Right ventricle myocardium superior (tissue), 1 donor: ENCODE data around the gene C6orf58. TPM values are rescaled to one million over a fixed set of nuclear protein-coding genes. Genes with fewer than 3 reads are reported as not detected.
"Not testable (repeated sequence)": the region's sequence is repeated elsewhere in the genome, so short reads cannot be mapped to it uniquely, and the experiment has no call there.

Experiments
- ATAC-seq: fragments of 200-7000 bp; cut with Tn5 transposase; one replicate; pipeline ENCODE4 v1.9.1; 2020; ENCODE audit warnings: mild to moderate bottlenecking; ENCODE audit not compliant: poor library complexity
- DNase-seq: peaks from one replicate; pipeline ENCODE4 v3.0.0-alpha.2; 2020
- intact Hi-C: fragments of 100-400 bp; cut with DNase I; formaldehyde crosslinking; loops from one replicate; pipeline ENCODE4 v1.11.2; 2022
- total RNA-seq: library from RNA; stranded (reverse); fragmentation: NEBNext Ultra II Directional; extraction: Animal tissue kit (Norgen Biotek cat#: 25700); gene quantifications from one replicate; pipeline ENCODE4 v1.2.1, GENCODE V29; 2021
- donor health status: DM: no; HTN: yes; CAD: no; lungs with severe emphysema.

The C6orf58 gene
- total RNA-seq, 1 donor from 2014 or later: not detected

DNA sequence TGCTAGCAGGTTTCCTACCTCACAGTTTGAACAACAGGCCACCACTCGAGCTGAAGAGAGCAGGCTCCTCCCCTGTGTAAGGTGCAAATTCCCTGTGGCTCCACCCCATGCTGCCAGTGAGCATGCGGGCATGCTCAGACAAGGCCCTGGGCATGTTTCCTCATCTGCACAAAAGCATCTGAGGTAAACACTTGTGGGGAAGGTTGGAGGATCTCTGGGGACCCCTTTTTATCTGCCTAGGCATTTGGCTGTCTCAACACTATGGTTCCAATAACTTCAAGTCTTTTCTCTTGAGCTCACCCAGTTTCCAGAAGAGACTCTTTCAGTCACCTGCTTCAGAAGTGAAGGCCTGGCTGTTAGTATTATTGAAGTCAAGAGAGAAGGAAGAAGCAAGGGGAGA is 9.4 kb downstream of the C6orf58 start:
- ATAC-seq (no peak), DNase-seq (no peak)
- intact Hi-C loops: no loop called here

DNA sequence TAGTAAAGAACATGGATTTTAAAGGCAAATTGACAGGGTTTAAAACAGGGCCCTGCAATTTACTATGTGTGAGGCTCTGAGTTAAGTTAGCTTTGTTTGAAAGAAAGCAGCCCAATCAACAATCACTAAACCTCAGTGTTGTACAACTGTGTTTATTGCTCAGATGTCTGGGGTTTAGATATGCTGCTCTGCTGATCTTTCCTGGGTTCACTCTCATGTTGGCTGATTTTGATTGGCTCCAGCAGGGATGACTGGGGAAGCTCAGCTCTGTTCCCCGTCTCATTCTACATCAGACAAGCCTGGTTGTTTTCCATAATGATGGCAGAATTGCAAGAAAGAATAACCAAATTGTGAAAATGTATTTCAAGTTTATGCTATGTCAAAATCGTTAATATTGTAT is 10.9 kb downstream of the C6orf58 start:
- ATAC-seq (no peak), DNase-seq (no peak)
- intact Hi-C loops: no loop called here

DNA sequence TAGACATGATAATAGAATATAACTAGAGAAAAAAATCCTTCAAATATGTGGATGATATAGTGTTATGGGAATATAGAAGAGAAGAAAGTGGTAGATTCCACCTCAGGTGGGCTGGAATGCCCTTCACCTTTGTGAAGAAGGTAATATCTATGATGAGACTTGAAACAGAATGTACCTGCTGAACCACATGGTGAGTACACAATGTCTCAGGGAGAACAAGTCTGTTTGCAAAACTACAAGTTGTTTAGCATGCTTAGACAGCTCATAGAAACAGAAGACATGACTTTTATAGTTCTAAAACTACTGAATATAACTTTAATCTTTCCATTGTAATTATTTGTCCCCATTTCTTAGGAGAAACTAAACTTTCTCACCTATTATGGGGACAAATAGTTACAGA is 12.2 kb downstream of the C6orf58 start:
- no peak for ATAC-seq
- no peak for DNase-seq
- intact Hi-C loops: no loop called here

DNA sequence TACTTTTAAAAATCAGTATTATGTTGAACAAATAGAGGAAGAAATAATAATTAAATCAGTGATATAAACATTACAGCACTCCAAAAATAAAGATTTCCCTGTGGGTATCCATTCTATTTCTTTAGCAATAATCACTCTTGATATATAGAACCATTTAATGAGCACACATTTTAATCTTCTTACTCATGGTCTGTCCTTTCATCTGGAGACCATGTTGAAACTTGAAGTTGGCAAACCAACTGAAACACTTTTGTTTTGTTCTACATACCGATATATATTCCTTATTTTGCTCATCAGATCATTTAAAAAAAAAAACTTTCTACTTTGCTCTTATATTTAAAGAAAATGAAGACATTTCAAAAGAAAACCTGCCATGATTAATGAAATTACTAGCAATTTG is 13.4 kb downstream of the C6orf58 start:
- intact Hi-C loops: no loop called here
- ATAC-seq: no peak

DNA sequence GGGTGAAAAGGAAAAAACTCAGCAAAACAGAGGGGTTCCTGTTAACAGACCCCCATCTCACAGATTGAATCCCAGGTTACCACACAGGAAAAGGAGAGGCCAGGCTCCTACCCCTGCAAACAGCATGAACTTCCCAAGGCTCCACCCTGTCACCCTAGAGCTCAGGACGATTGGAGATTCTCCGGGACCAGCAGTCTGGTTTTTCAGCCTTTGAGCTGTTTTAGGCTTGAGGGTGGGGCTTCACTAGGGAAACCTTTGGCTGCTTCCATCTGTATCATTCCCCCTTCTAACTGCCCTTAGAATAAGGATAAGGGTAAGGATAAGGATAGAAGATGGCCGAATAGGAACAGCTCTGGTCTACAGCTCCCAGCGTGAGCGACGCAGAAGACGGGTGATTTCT is 16.0 kb downstream of the C6orf58 start:
- ATAC-seq (no peak), DNase-seq (no peak)
- intact Hi-C loops: no loop called here

More for the DNA sequence above, 13.4 kb downstream of the C6orf58 start:
- DNase-seq: no peak

DNA sequence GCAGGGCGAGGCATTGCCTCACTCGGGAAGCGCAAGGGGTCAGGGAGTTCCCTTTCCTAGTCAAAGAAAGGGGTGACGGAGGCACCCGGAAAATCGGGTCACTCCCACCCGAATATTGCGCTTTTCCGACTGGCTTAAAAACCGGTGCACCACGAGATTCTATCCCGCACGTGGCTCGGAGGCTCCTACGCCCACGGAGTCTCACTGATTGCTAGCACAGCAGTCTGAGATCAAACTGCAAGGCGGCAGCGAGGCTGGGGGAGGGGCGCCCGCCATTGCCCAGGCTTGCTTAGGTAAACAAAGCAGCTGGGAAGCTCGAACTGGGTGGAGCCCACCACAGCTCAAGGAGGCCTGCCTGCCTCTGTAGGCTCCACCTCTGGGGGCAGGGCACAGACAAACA is 16.5 kb downstream of the C6orf58 start:
- ATAC-seq, intact Hi-C loops, DNase-seq: not testable (repeated sequence)

DNA sequence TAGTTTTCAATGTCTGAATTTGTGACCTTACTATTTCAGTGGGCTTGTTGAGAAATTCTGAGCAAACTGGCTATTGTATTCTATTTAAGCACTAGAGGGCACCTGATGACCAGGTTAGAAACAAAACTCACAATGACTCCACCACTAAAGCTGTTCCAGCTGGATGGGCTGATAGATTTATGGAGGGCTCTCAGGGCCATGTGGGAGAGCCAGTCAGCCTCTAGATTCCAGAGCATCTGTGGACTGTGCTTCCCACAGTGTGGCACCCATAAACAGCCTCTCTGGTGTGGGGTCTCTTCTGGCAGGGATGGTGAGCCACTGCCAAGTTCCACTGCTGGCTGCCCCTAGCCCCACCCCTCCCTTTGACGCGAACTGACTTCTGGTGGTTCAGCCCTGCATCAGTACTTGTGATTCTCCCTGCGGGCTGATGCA is 29.2 kb downstream of the C6orf58 start:
- ATAC-seq (no peak), DNase-seq (no peak)
- intact Hi-C loops: no loop called here

DNA sequence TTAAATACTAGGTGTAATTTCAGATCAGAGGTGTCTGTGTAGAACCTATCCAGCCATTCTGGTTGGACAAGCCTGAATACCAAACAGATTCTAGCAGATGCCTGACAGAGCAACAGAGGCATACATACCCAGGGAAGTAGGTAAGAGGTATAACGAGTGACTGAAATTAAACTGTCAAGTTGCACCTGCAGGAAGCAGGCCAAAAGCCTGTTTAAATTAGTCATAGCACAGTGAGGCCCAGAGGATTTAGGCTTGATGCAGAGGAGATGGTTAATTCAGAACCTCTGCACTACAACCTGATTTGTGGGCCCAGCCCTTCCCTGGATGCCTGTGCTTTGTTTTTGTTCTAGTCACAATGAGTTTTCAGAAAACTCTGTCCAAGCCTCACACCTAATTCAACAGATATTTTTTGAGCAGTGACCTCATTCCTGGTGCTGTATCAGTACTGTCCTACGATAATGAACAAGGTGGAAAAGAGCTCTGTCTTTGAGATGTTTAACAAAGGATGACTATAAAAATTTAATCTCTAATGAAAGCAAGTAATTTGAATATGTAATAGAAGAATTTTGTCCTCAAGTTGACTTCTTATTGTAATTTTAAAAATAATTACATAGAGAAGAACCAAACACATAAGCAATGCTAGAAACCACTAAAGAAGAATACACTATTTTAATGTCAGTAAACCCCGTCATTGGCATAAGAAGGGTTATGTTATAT is 31.7 kb downstream of the C6orf58 start:
- ATAC-seq (no peak), DNase-seq (no peak)
- intact Hi-C loops: no loop called here

DNA sequence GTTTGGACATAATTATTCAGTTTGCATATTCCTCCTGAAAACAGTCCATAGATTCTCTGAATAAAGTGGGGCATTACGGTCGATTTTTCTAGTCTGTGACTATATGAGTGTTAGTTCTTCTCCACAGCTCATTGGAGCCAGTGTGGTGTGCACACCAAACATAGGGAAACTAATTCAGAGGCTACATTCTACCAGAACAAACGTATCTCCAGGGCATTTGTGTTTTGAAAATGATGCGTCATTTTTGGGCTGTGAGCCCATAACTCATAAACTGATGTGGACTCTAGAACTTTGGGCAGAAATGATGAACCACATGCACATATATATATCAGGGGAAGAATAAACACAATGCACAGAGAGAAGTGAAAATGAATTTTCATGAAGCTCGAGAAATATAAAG is 41.8 kb downstream of the C6orf58 start:
- ATAC-seq (no peak), DNase-seq (no peak)
- intact Hi-C loops: no loop called here

DNA sequence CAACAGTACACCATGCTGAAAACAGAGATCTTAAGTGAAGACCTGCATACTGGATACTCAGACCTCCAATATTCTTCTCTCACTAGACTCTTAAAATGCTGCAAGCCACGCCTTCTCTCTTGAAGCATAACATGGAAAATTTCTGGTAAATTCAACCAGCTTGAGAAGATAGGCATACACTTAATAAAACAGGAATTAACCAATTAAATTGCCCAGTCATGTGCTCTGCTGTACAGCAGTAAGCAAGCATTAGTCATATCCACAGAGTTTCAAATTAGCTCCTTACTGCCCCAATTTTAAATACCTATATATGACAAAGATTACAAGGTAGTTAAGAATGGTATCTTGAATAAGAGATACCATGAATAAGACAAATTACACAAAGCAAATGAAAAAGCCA is 53.8 kb downstream of the C6orf58 start:
- no peak for ATAC-seq
- no peak for DNase-seq
- intact Hi-C loops: no loop called here

DNA sequence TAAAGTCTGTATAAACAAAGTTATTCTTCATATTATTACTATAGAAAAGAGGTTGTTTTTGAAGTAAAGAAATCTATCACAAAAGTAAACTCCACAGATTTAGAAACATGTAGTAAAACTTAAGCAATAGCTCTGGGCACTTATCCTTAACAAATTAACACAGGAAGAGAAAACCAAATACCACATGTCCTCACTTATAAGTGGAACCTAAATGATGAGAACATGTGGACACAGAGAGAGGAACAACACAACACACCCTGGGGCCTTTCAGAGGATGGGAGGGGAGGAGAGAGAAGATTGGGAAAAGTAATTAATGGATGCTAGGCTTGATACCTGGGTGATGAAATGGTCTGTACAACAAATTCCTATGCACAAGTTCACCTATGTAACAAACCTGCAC is 57.2 kb downstream of the C6orf58 start:
- intact Hi-C loops: no loop called here
- no peak for DNase-seq
- no peak for ATAC-seq

DNA sequence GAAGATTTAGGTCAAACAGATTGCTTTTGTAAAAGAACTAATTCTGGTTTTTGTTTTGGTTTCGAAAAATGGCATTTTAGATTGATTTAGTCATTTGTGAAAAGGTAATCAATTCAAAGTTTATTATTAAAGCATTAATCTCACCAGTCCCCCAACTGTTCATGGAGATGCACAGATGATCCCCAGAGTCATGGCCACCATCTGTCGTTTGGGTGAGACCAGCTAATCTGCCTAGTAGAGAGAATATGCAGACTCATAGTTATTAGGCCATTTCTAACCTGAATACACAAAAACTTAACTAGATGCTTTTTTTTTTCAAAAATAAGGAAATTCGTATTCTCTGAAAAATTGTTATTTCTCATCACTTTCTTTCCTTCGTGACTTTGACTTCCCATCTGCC is 58.1 kb downstream of the C6orf58 start:
- intact Hi-C loops: no loop called here
- DNase-seq: no peak
- no peak for ATAC-seq

DNA sequence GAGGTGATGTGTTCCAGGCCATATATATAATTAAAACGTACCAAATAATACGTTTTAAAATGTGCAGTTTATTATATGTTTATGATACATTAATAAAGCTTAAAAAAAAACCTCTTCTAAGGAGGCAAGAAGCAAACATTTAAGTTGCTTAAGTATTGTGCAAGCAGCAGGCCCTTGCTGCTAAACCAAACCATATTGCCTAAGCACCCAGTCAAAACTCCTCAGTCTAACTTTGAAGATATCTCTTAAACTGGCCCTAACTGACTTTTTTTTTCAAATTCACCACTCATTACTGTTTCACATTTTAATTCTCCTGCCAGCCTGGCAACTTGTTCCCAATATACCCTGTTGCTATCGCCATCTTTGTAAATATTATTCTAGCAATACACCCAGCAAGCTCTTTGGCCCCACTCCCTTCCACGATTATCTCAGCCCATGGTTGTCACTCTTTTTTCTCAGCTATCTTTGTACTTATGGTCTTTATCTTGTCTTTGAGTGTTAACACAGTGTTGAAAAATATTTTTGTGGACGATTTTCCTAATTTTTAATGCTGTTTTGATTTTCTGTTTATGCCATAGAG is 60.9 kb downstream of the C6orf58 start:
- intact Hi-C loops: no loop called here
- no peak for ATAC-seq

More for the DNA sequence above, 60.9 kb downstream of the C6orf58 start:
- DNase-seq: no peak

Other genes with a start within 250 kb of the C6orf58 start
- gene ECHDC1, start 233.6 kb upstream of the C6orf58 start, total RNA-seq: 41.8 TPM
- 3.1 TPM for gene KIAA0408, start 117.8 kb upstream of the C6orf58 start, total RNA-seq